ENCODE results near the gene CFTR. TPM values are rescaled to one million over a fixed set of nuclear protein-coding genes. Genes with fewer than 3 reads are reported as not detected.

The CFTR gene
- total RNA-seq, 1 experiment from 2014 or later: 0.72 TPM

GRCh38 chr7:117592011-117592635 is 112.3 kb downstream of the CFTR start:
- POLR2A ChIA-PET: no interaction called here
- Mint-ChIP-seq H3K27ac (no peak overlapping the region), H3K4me1 (peaks cover 3% of the 10 kb centered on the region), H3K9me3 (peaks cover 7% of the 10 kb centered on the region), H3K4me3 (no peak overlapping the region), H3K36me3 (peaks cover 7% of the 10 kb centered on the region; the same call in 1 of the 2 replicates), H3K27me3 (ENCODE audit: low read depth) (no peaks in the 10 kb centered on the region; the same call in 1 of the 2 replicates)
- CTCF ChIA-PET: no interaction called here
- no peak for TF ChIP-seq AFF4 (CRISPR knock-in tag; IDR thresholded peaks at IDR 0.05; ENCODE audit: borderline replicate concordance)
- no peak for TF ChIP-seq GRHL2 (CRISPR knock-in tag; IDR thresholded peaks at IDR 0.05; ENCODE audit: insufficient replicate concordance, severe bottlenecking)
- no peak for TF ChIP-seq NR3C1 (CRISPR knock-in tag; conservative IDR thresholded peaks at IDR 0.05; ENCODE audit: low read depth)
- no peak for TF ChIP-seq ZNF512 (CRISPR knock-in tag; IDR thresholded peaks at IDR 0.05; ENCODE audit: borderline replicate concordance)
- TF ChIP-seq FOXP1 (CRISPR knock-in tag; IDR thresholded peaks at IDR 0.05; ENCODE audit: borderline replicate concordance): no peak
- TF ChIP-seq ATF2 (CRISPR knock-in tag; IDR thresholded peaks at IDR 0.05; ENCODE audit: borderline replicate concordance, low read depth): no peak
- TF ChIP-seq ZNF219 (CRISPR knock-in tag; IDR thresholded peaks at IDR 0.05; ENCODE audit: borderline replicate concordance): no peak
- no peak for TF ChIP-seq GABPB1 (CRISPR knock-in tag; IDR thresholded peaks at IDR 0.05)
- TF ChIP-seq CDX4 (CRISPR knock-in tag; IDR thresholded peaks at IDR 0.05; ENCODE audit: borderline replicate concordance): no peak
- no peak for TF ChIP-seq ZNF396 (CRISPR knock-in tag; IDR thresholded peaks at IDR 0.05; ENCODE audit: borderline replicate concordance)
- TF ChIP-seq ATF6 (CRISPR knock-in tag; IDR thresholded peaks at IDR 0.05): no peak
- no peak for TF ChIP-seq ZNF263 (CRISPR knock-in tag; IDR thresholded peaks at IDR 0.05; ENCODE audit: low read depth)
- no peak for TF ChIP-seq NR1H2 (CRISPR knock-in tag; IDR thresholded peaks at IDR 0.05)
- no peak for TF ChIP-seq ZNF232 (CRISPR knock-in tag; IDR thresholded peaks at IDR 0.05)
- TF ChIP-seq ZNF317 (CRISPR knock-in tag; IDR thresholded peaks at IDR 0.05; ENCODE audit: borderline replicate concordance, low read depth): no peak
- no peak for TF ChIP-seq CREB1 (CRISPR knock-in tag; IDR thresholded peaks at IDR 0.05)
- no peak for TF ChIP-seq E2F1 (CRISPR knock-in tag; IDR thresholded peaks at IDR 0.05)
- ATAC-seq: peak; percentile 73
- no peak for DNase-seq (ENCODE audit: low spot score)
